ENCODE results near the gene BDP1.
"Not testable (repeated sequence)": the region's sequence is repeated elsewhere in the genome, so short reads cannot be mapped to it uniquely, and the experiment has no call there.

The BDP1 gene

GRCh38 chr5:71600783-71601182 is 145.3 kb downstream of the BDP1 start:
- ChIA-PET POLR2A (interaction anchor here (1.3 kb wide), 1 partner anchor 13 kb away, joined by 5 read pairs; the partner anchor contains the start of gene MCCC2), CTCF (interaction anchor here (0.5 to 1.7 kb wide), 7 partner anchors 8 to 157 kb away, joined by 3 to 7 read pairs (median 4); no protein-coding TSS in a partner anchor)
- TF ChIP-seq HDGF (IDR thresholded peaks at IDR 0.05; ENCODE audit: borderline replicate concordance) (no peak), LEF1 (IDR thresholded peaks at IDR 0.05; ENCODE audit: borderline replicate concordance) (no peak), TARDBP (IDR thresholded peaks at IDR 0.05) (no peak), SP1 (IDR thresholded peaks at IDR 0.05) (no peak), SUZ12 (IDR thresholded peaks at IDR 0.05) (no peak), L3MBTL2 (conservative IDR thresholded peaks at IDR 0.05) (no peak), FOXM1 (IDR thresholded peaks at IDR 0.05; ENCODE audit: borderline replicate concordance) (no peak), FOXA1 (IDR thresholded peaks at IDR 0.05) (no peak), CTBP1 (IDR thresholded peaks at IDR 0.05; ENCODE audit: borderline replicate concordance) (no peak), ELF4 (IDR thresholded peaks at IDR 0.05) (no peak), FOXK2 (IDR thresholded peaks at IDR 0.05) (no peak), ARNT (IDR thresholded peaks at IDR 0.05) (no peak), ZNF384 (IDR thresholded peaks at IDR 0.05) (no peak), NFRKB (IDR thresholded peaks at IDR 0.05) (no peak), PKNOX1 (IDR thresholded peaks at IDR 0.05) (no peak), BHLHE40 (IDR thresholded peaks at IDR 0.05; ENCODE audit: borderline replicate concordance) (no peak)
- DNase-seq (ENCODE audit: extremely low spot score), result no peak

- POLR2A ChIA-PET, result interaction anchor here (1.3 kb wide), 1 partner anchor 14 kb away, joined by 5 read pairs; the partner anchor contains the start of gene MCCC2
- TF ChIP-seq ZNF384 (IDR thresholded peaks at IDR 0.05), result no peak
- DNase-seq (ENCODE audit: extremely low spot score), result peak; percentile 69
- CTCF ChIA-PET, result interaction anchor here (0.5 to 1.7 kb wide), 7 partner anchors 9 to 157 kb away, joined by 3 to 7 read pairs (median 4); no protein-coding TSS in a partner anchor
Observed at GRCh38 chr5:71601222-71602026, 146.0 kb downstream of the BDP1 start.

DNA sequence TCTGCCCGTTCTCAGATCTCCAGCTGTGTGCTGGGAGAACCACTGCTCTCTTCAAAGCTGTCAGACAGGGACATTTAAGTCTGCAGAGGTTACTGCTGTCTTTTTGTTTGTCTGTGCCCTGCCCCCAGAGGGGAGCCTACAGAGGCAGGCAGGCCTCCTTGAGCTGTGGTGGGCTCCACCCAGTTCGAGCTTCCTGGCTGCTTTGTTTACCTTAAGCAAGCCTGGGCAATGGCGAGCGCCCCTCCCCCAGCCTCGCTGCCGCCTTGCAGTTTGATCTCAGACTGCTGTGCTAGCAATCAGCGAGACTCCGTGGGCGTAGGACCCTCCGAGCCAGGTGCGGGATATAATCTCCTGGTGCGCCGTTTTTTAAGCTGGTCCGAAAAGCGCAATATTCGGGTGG is 154.5 kb downstream of the BDP1 start:
- POLR2A ChIA-PET; CTCF ChIA-PET; DNase-seq (ENCODE audit: extremely low spot score): not testable (repeated sequence)

DNA sequence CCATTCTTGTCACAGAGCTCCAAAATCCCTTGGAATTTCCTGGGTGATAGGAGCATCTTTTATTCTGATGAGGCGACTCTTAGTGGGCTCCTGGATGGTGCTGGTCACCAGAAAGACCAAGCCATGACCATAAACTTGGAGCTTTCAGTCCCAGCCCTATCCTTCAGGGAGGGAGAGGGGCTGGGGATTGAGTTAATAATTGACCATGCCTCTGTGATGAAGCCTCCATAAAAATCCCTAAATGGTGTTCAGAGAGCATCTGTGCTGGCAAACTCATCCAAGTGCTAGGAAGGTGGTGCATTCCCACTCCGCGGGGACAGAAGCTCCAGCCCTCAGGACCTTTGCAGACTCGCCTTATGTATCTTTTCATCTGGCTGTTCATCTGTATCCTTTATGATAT is 160.4 kb downstream of the BDP1 start:
- no peak for TF ChIP-seq ARNT (IDR thresholded peaks at IDR 0.05)
- no peak for TF ChIP-seq FOXA1 (IDR thresholded peaks at IDR 0.05)
- no peak for TF ChIP-seq TARDBP (IDR thresholded peaks at IDR 0.05)
- no peak for TF ChIP-seq FOXM1 (IDR thresholded peaks at IDR 0.05; ENCODE audit: borderline replicate concordance)
- no peak for TF ChIP-seq CTBP1 (IDR thresholded peaks at IDR 0.05; ENCODE audit: borderline replicate concordance)
- TF ChIP-seq SUZ12 (IDR thresholded peaks at IDR 0.05), result no peak
- TF ChIP-seq L3MBTL2 (conservative IDR thresholded peaks at IDR 0.05), result no peak
- no peak for TF ChIP-seq ZNF384 (IDR thresholded peaks at IDR 0.05)
- no peak for TF ChIP-seq ELF4 (IDR thresholded peaks at IDR 0.05)
- TF ChIP-seq SP1 (IDR thresholded peaks at IDR 0.05), result no peak
- TF ChIP-seq NFRKB (IDR thresholded peaks at IDR 0.05), result no peak
- TF ChIP-seq PKNOX1 (IDR thresholded peaks at IDR 0.05), result no peak
- no peak for TF ChIP-seq LEF1 (IDR thresholded peaks at IDR 0.05; ENCODE audit: borderline replicate concordance)
- no peak for TF ChIP-seq BHLHE40 (IDR thresholded peaks at IDR 0.05; ENCODE audit: borderline replicate concordance)
- TF ChIP-seq HDGF (IDR thresholded peaks at IDR 0.05; ENCODE audit: borderline replicate concordance), result no peak
- no peak for TF ChIP-seq FOXK2 (IDR thresholded peaks at IDR 0.05)
- CTCF ChIA-PET, result no interaction called here
- POLR2A ChIA-PET, result no interaction called here
- no peak for DNase-seq (ENCODE audit: extremely low spot score)
